ENCODE results near the gene BCL2L2. TPM values are rescaled to one million over a fixed set of nuclear protein-coding genes. Genes with fewer than 3 reads are reported as not detected.

The BCL2L2 gene
- total RNA-seq, 2 experiments from 2014 or later = 8.6 to 18.0 TPM

DNA sequence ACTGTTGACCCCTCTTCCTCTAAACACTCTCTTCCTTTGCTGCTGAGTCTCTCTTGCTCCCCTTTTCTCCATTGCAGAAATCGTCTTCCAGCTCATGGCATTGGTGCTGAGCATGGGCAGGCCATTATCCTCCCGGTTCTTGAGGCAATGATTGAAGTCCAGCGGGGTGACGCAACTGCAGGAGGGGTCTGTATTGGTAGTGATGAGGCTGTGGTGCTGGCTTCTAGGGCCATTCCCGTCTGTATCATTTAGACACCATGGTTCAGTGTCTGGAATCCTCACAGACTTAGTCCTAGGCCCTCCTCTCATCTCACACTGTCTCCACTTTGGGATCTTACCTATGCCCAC, 46.8 kb downstream of the BCL2L2 start:
- H3K4me3 ChIP-seq (ENCODE audit: low read depth, low read length, poor library complexity, severe bottlenecking) = no peak overlapping the region
- ChIA-PET POLR2A (interaction anchor here (0.9 kb wide), 1 partner anchor 10 kb away, joined by 3 read pairs; no protein-coding TSS in a partner anchor), CTCF (ENCODE audit: unreplicated experiment) (no interaction called here)
- intact Hi-C loops (cut with micrococcal nuclease; ENCODE audit: unreplicated experiment) = no loop called here
- H3K9me3 ChIP-seq (ENCODE audit: low read length) = no peaks in the 10 kb centered on the region
- TF ChIP-seq, protein P1, sequence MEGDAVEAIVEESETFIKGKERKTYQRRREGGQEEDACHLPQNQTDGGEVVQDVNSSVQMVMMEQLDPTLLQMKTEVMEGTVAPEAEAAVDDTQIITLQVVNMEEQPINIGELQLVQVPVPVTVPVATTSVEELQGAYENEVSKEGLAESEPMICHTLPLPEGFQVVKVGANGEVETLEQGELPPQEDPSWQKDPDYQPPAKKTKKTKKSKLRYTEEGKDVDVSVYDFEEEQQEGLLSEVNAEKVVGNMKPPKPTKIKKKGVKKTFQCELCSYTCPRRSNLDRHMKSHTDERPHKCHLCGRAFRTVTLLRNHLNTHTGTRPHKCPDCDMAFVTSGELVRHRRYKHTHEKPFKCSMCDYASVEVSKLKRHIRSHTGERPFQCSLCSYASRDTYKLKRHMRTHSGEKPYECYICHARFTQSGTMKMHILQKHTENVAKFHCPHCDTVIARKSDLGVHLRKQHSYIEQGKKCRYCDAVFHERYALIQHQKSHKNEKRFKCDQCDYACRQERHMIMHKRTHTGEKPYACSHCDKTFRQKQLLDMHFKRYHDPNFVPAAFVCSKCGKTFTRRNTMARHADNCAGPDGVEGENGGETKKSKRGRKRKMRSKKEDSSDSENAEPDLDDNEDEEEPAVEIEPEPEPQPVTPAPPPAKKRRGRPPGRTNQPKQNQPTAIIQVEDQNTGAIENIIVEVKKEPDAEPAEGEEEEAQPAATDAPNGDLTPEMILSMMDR (conservative IDR thresholded peaks at IDR 0.05; ENCODE audit: low read length) = no peak
- TF ChIP-seq EZH2phosphoT487 (IDR thresholded peaks at IDR 0.05; ENCODE audit: borderline replicate concordance, low read depth, low read length) = no peak
- H3K4me1 ChIP-seq (ENCODE audit: insufficient read depth, low read length, poor library complexity, severe bottlenecking) = no peaks in the 10 kb centered on the region
- no peak overlapping the region for H3K27ac ChIP-seq (ENCODE audit: low read depth, low read length, poor library complexity, severe bottlenecking)
- H3K9me2 ChIP-seq (ENCODE audit: insufficient read depth, low read length) = no peaks in the 10 kb centered on the region
- no peak overlapping the region for H2AFZ ChIP-seq (ENCODE audit: low read length)
- H3K79me2 ChIP-seq (ENCODE audit: insufficient read depth, low read depth, low read length) = no peaks in the 10 kb centered on the region
- no TSS peak for BruUV-seq (replicated peaks)
- H3K4me2 ChIP-seq (ENCODE audit: low read length) = no peak overlapping the region
- DNase-seq (ENCODE audit: low spot score) = no peak
- H3K36me3 ChIP-seq (ENCODE audit: insufficient read depth, low read length) = no peaks in the 10 kb centered on the region
- H4K20me1 ChIP-seq (ENCODE audit: insufficient read depth, low read length) = no peaks in the 10 kb centered on the region

DNA sequence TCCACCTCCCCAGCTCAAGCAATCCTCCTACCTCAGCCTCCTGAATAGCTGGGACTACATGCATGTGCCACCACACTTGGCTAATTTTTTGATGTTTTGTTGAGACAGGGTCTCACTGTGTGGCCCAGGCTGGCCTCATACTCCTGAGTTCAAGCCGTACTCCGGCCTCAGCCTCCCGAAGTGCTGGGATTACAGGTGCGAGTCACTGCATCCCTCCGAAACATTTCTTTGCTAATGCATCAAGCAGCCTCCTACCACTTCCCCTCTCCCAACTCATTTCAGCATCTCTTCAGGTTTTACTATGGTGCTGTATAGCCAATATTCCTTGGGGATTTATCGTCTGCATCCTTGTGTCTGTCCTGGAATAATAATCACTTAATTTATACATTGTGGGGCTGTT, 48.4 kb downstream of the BCL2L2 start:
- intact Hi-C loops (cut with micrococcal nuclease; ENCODE audit: unreplicated experiment) = no loop called here
- H2AFZ ChIP-seq (ENCODE audit: low read length) = no peak overlapping the region
- DNase-seq (ENCODE audit: low spot score) = no peak
- no peaks in the 10 kb centered on the region for H3K4me1 ChIP-seq (ENCODE audit: insufficient read depth, low read length, poor library complexity, severe bottlenecking)
- H3K9me3 ChIP-seq (ENCODE audit: low read length) = no peaks in the 10 kb centered on the region
- no peak overlapping the region for H3K4me2 ChIP-seq (ENCODE audit: low read length)
- H3K9me2 ChIP-seq (ENCODE audit: insufficient read depth, low read length) = no peaks in the 10 kb centered on the region
- no peaks in the 10 kb centered on the region for H4K20me1 ChIP-seq (ENCODE audit: insufficient read depth, low read length)
- H3K36me3 ChIP-seq (ENCODE audit: insufficient read depth, low read length) = no peaks in the 10 kb centered on the region
- POLR2A ChIA-PET = no interaction called here
- H3K27ac ChIP-seq (ENCODE audit: low read depth, low read length, poor library complexity, severe bottlenecking) = no peak overlapping the region
- CTCF ChIA-PET (ENCODE audit: unreplicated experiment) = no interaction called here
- H3K4me3 ChIP-seq (ENCODE audit: low read depth, low read length, poor library complexity, severe bottlenecking) = no peak overlapping the region
- no peak for TF ChIP-seq EZH2phosphoT487 (IDR thresholded peaks at IDR 0.05; ENCODE audit: borderline replicate concordance, low read depth, low read length)
- TF ChIP-seq, protein P1 (conservative IDR thresholded peaks at IDR 0.05; ENCODE audit: low read length) = no peak
- no TSS peak for BruUV-seq (replicated peaks)
- no peaks in the 10 kb centered on the region for H3K79me2 ChIP-seq (ENCODE audit: insufficient read depth, low read depth, low read length)

DNA sequence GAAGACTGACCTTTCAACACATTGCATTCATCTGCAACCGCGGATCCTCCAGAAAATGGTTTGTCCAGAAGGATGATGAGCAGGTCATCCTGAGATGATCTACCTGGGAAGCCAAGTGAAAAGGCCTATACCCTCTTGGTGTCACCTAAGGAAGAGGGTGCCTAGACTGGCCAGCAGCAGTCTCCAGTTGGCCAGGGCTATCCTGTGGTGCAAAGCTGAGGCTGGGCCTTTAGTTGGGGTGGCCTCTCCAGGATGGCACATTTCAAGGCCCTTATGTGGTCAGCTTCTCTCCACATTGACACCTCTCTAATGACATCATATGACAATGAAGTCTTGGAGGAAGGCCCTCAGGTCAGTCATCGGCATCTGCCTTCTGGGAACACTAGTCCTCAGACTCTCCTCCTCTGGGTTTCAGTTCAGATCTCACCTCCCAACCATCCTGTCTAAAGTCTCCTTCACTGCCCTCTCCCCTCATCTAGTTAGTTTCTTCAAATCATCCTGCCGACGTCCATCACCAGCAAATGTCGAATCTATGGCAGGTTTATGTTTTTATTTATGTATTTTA, 49.3 kb downstream of the BCL2L2 start:
- ChIA-PET POLR2A (no interaction called here), CTCF (ENCODE audit: unreplicated experiment) (no interaction called here)
- Histone ChIP-seq H3K9me2 (ENCODE audit: insufficient read depth, low read length) (no peaks in the 10 kb centered on the region), H3K36me3 (ENCODE audit: insufficient read depth, low read length) (no peaks in the 10 kb centered on the region), H4K20me1 (ENCODE audit: insufficient read depth, low read length) (no peaks in the 10 kb centered on the region), H3K4me2 (ENCODE audit: low read length) (no peak overlapping the region), H3K4me1 (ENCODE audit: insufficient read depth, low read length, poor library complexity, severe bottlenecking) (no peaks in the 10 kb centered on the region), H3K9me3 (ENCODE audit: low read length) (no peaks in the 10 kb centered on the region), H2AFZ (ENCODE audit: low read length) (no peak overlapping the region), H3K27ac (ENCODE audit: low read depth, low read length, poor library complexity, severe bottlenecking) (no peak overlapping the region), H3K4me3 (ENCODE audit: low read depth, low read length, poor library complexity, severe bottlenecking) (no peak overlapping the region), H3K79me2 (ENCODE audit: insufficient read depth, low read depth, low read length) (no peaks in the 10 kb centered on the region)
- DNase-seq (ENCODE audit: low spot score) = no peak
- intact Hi-C loops (cut with micrococcal nuclease; ENCODE audit: unreplicated experiment) = no loop called here
- no TSS peak for BruUV-seq (replicated peaks)
- TF ChIP-seq, protein P1 (conservative IDR thresholded peaks at IDR 0.05; ENCODE audit: low read length) = no peak
- no peak for TF ChIP-seq EZH2phosphoT487 (IDR thresholded peaks at IDR 0.05; ENCODE audit: borderline replicate concordance, low read depth, low read length)
